Lower leg skin (tissue), 3 donors: ENCODE results near the gene CLEC11A.
"Not testable (repeated sequence)": the region's sequence is repeated elsewhere in the genome, so short reads cannot be mapped to it uniquely, and the experiment has no call there.

ENCODE experiments used
- CTCF ChIP-seq, 3 donors: fragments of 450-650 bp; IDR thresholded peaks; one replicate each; pipeline ENCODE4 v1.5.1; 2016; ENCODE audit warnings: antibody characterized with exemption in 3 of 3, mild to moderate bottlenecking in 3 of 3, moderate library complexity in 2 of 3
- POLR2A ChIP-seq, 2 donors: fragments of 450-650 bp; IDR thresholded peaks; one replicate each; pipeline ENCODE4 v1.6.1; 2016 to 2017; ENCODE audit warnings: antibody characterized with exemption in 2 of 2, mild to moderate bottlenecking in 1 of 2, moderate library complexity in 1 of 2

GRCh38 chr19:50773454-50773853 lies 50.3 kb downstream of the CLEC11A start:
- TF ChIP-seq CTCF, POLR2A (IDR thresholded peaks at IDR 0.05): not testable (repeated sequence)
